ENCODE results near the gene MYO1B.

The MYO1B gene

DNA sequence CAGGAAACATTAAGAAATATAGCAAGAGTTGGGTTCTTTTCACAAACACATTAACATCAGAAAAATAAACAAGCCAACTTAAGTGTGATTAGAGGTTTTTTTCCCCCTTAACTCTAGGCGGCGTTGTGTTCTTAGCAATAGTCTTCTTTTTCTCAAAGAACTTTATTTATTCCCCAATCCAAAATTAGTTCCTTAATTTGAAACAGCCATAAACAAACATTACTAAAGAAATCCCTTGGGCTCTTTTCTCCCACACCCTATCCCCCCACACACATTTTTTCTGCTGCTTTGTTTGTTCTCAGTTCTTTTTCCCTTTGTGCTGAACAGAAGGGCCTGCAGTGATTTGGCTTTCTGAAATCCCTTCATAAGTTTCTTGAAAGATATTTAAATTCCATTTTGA, 13.2 kb upstream of the MYO1B start:
- peak; percentile 84 for DNase-seq (ENCODE audit: low read depth)
- TF ChIP-seq, protein P1, sequence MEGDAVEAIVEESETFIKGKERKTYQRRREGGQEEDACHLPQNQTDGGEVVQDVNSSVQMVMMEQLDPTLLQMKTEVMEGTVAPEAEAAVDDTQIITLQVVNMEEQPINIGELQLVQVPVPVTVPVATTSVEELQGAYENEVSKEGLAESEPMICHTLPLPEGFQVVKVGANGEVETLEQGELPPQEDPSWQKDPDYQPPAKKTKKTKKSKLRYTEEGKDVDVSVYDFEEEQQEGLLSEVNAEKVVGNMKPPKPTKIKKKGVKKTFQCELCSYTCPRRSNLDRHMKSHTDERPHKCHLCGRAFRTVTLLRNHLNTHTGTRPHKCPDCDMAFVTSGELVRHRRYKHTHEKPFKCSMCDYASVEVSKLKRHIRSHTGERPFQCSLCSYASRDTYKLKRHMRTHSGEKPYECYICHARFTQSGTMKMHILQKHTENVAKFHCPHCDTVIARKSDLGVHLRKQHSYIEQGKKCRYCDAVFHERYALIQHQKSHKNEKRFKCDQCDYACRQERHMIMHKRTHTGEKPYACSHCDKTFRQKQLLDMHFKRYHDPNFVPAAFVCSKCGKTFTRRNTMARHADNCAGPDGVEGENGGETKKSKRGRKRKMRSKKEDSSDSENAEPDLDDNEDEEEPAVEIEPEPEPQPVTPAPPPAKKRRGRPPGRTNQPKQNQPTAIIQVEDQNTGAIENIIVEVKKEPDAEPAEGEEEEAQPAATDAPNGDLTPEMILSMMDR (conservative IDR thresholded peaks at IDR 0.05; ENCODE audit: control insufficient read depth, insufficient read depth, low read depth, low read length): peak; percentile 74
- no peak overlapping the region for H3K4me3 ChIP-seq (ENCODE audit: control insufficient read depth, low read depth, low read length)

DNA sequence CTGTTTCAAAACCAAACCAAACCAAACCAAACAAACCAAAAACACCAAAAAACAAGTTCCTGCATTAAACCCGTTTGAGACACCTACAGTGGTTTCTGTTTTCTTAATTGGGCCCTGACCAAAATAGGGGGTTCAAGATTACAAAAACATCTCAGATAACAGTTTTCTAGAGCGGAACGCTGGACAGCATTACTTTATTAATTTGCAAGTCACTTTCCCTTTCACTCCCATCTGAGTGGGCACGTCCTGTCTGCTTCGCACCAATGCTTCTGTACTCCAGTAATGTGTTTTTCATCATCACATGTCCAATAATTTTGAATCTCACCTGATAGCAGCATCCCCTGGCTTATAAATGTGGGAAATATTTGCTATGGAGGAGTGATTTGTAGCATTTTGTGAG, 11.7 kb upstream of the MYO1B start:
- TF ChIP-seq, protein P1 (conservative IDR thresholded peaks at IDR 0.05; ENCODE audit: control insufficient read depth, insufficient read depth, low read depth, low read length): no peak
- no peak overlapping the region for H3K4me3 ChIP-seq (ENCODE audit: control insufficient read depth, low read depth, low read length)
- DNase-seq (ENCODE audit: low read depth): no peak

DNA sequence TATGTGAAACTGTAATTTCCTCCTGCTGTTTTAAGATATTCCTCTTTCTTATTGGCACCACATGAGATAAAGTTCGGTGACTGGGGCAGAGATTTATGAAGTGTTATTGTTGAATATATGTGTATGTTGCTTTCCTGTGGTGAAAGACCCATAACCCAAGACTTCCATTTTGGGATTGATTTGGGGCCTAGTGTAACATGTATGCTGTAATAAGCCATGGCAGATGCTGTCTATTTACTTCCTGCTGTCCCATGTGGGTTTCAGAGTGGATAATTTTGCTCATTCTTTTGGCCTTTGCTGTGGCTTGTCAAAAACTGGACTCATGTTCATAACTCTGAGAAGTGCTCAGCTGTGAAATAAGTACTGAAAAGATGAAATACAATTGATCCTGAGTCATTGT, 10.8 kb upstream of the MYO1B start:
- no peak overlapping the region for H3K4me3 ChIP-seq (ENCODE audit: control insufficient read depth, low read depth, low read length)
- TF ChIP-seq, protein P1 (conservative IDR thresholded peaks at IDR 0.05; ENCODE audit: control insufficient read depth, insufficient read depth, low read depth, low read length): no peak
- DNase-seq (ENCODE audit: low read depth): no peak

DNA sequence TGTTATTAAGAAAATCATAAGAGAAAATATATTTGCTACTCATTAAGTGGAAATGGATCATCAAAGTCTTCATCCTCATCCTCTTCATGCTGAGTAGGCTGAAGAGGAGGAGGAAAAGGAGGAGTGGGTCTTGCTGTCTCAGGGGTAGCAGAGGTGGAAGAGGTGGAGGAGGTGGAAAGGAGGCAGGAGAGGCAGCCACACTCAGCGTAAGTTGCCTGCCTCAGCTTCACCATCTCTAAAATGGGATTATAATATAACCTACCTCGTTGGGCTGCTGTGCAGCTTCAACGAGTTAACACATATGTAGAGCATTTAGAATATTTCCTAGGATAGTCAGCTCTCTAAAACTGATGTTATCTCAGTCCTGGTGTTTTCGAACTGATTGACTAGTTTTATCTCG, 4.3 kb upstream of the MYO1B start:
- DNase-seq (ENCODE audit: low read depth): no peak
- H3K4me3 ChIP-seq (ENCODE audit: control insufficient read depth, low read depth, low read length): no peak overlapping the region
- TF ChIP-seq, protein P1 (conservative IDR thresholded peaks at IDR 0.05; ENCODE audit: control insufficient read depth, insufficient read depth, low read depth, low read length): no peak

DNA sequence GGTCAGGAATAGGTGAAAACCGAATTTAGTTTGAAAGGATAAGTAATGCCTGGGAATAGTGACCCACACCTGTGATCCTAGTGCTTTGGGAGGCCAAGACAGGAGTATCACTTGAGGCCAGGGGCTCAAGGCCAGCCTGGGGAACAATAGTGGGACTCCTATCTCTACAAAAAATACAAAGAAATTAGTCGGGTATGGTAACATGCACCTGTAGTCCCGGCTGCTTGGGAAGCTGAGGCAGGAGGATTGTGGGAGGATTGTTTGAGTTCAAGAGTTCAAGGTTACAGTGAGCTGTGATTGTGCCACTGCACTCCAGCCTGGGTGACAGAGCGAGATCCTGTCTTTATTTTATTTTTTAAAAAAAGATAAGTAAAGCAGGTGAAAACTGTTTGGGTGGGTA, 3.8 kb upstream of the MYO1B start:
- no peak for DNase-seq (ENCODE audit: low read depth)
- H3K4me3 ChIP-seq (ENCODE audit: control insufficient read depth, low read depth, low read length): no peak overlapping the region
- TF ChIP-seq, protein P1 (conservative IDR thresholded peaks at IDR 0.05; ENCODE audit: control insufficient read depth, insufficient read depth, low read depth, low read length): no peak

DNA sequence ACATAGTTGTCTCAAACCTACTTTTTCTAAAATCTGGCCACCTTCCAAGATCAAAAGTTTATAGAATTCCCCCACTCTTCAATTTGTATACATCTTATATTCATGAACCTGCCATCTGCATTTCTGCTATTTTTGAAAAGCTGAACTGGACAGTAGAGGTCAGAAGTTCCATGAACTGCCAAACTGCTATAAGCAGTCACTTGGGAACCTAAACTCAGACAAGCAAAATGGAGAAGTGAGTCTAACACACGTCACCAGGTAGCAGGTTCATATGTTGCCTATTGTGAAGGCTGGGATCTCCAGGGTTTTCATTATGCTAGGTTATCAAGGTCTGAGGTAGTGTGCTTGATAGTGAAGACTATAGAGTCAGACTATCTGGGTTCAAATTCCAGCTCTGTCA, 2.0 kb upstream of the MYO1B start:
- DNase-seq (ENCODE audit: low read depth): no peak
- TF ChIP-seq, protein P1 (conservative IDR thresholded peaks at IDR 0.05; ENCODE audit: control insufficient read depth, insufficient read depth, low read depth, low read length): no peak
- no peak overlapping the region for H3K4me3 ChIP-seq (ENCODE audit: control insufficient read depth, low read depth, low read length)

DNA sequence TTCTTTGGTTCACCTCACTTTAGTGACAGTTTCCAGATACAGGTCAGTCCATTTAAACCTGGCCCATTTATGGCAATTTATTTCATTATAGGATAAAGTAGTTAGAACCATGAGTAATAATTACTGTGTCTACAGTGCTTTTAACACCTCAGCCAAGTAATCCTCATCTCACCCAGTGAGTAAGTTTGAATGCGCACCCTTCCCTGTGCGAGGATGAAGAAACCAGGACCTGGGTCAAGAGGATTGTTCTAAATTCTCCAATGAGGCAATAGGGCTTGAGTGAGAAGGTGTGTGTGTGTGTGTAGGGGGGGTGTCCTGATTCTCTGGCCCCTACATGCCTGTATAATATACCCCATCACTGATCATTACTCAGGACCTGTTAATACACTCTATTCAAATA, 854 bp upstream of the MYO1B start:
- no peak overlapping the region for H3K4me3 ChIP-seq (ENCODE audit: control insufficient read depth, low read depth, low read length)

More for the DNA sequence above, 854 bp upstream of the MYO1B start:
- DNase-seq (ENCODE audit: low read depth): no peak
- TF ChIP-seq, protein P1 (conservative IDR thresholded peaks at IDR 0.05; ENCODE audit: control insufficient read depth, insufficient read depth, low read depth, low read length): no peak
